Fibroblast of lung (primary cell): ENCODE measurements around the gene MYH9. TPM values are rescaled to one million over a fixed set of nuclear protein-coding genes. Genes with fewer than 3 reads are reported as not detected.

Experiments
- DNase-seq, 2 donors: peaks; one replicate each; pipeline versions ENCODE4 v3.0.0 to v3.0.0-alpha.2; 2010; ENCODE audit warnings: low read depth in 2 of 2
- H2AFZ ChIP-seq: 2 replicates; pipeline ENCODE4 v1.5.1; 2012; ENCODE audit warnings: low read length, control low read depth, inconsistent platforms
- H3K27ac ChIP-seq: 2 replicates; pipeline ENCODE4 v1.5.1; 2011; ENCODE audit warnings: low read length, control low read depth; ENCODE audit not compliant: insufficient read depth
- H3K27me3 ChIP-seq: 2 replicates; pipeline ENCODE4 v1.5.1; 2011; ENCODE audit warnings: mild to moderate bottlenecking, low read length; ENCODE audit not compliant: control insufficient read depth, insufficient read depth
- H3K36me3 ChIP-seq: 2 replicates; pipeline ENCODE4 v1.5.1; 2011; ENCODE audit warnings: low read length; ENCODE audit not compliant: control insufficient read depth, insufficient read depth
- H3K4me1 ChIP-seq: 2 replicates; pipeline ENCODE4 v1.5.1; 2011; ENCODE audit warnings: low read length; ENCODE audit not compliant: control insufficient read depth, insufficient read depth; ENCODE audit errors: extremely low read depth
- H3K4me2 ChIP-seq: 2 replicates; pipeline ENCODE4 v1.5.1; 2011; ENCODE audit warnings: low read length, control low read depth; ENCODE audit not compliant: insufficient read depth; ENCODE audit errors: extremely low read depth
- H3K4me3 ChIP-seq, 4 experiments: fragments of 200-600 bp in 1 of 4; sonication (generic) in 1 of 4; replicated peaks in 1 of 4; 2 replicates each; pipeline ENCODE4 v1.5.1; 2011 to 2016; ENCODE audit warnings: low read length in 4 of 4, low read depth in 3 of 4, mild to moderate bottlenecking in 3 of 4, control low read depth in 2 of 4, inconsistent platforms in 1 of 4, mixed read lengths in 1 of 4; ENCODE audit not compliant: insufficient read depth in 1 of 4; ENCODE audit errors: control extremely low read depth in 1 of 4
- H3K79me2 ChIP-seq: 2 replicates; pipeline ENCODE4 v1.5.1; 2012; ENCODE audit warnings: mild to moderate bottlenecking, low read length, inconsistent platforms; ENCODE audit not compliant: control insufficient read depth, insufficient read depth
- H3K9ac ChIP-seq: 2 replicates; pipeline ENCODE4 v1.5.1; 2011; ENCODE audit warnings: mild to moderate bottlenecking, low read length, control low read depth; ENCODE audit not compliant: insufficient read depth
- H3K9me3 ChIP-seq: 2 replicates; pipeline ENCODE4 v1.5.1; 2012; ENCODE audit warnings: low read depth, low read length; ENCODE audit not compliant: control insufficient read depth, insufficient read depth
- H4K20me1 ChIP-seq: 2 replicates; pipeline ENCODE4 v1.5.1; 2011; ENCODE audit warnings: low read length; ENCODE audit not compliant: control insufficient read depth, insufficient read depth; ENCODE audit errors: extremely low read depth
- EZH2 ChIP-seq: IDR thresholded peaks from 2 replicates; pipeline ENCODE4 v1.5.1; 2012; ENCODE audit warnings: low read length, control low read depth, mild to moderate bottlenecking; ENCODE audit errors: missing control alignments
- polyA plus RNA-seq, 2 donors: library from polyadenylated mRNA; depleted of rRNA in 1 of 2; stranded (reverse) in 1 of 2; unstranded in 1 of 2; fragments of >200 nt; gene quantifications; 2 replicates each; pipeline ENCODE4 v1.2.1, GENCODE V29; 2011 to 2012; ENCODE audit warnings: missing spikeins in 1 of 2
- total RNA-seq: library from RNA; depleted of rRNA; stranded (reverse); fragments of >200 nt; gene quantifications from 2 replicates; pipeline ENCODE4 v1.2.1, GENCODE V29; 2014
- TF ChIP-seq, protein P1 (sequence below), 2 donors: IDR thresholded peaks in 1 of 2; conservative IDR thresholded peaks in 1 of 2; 1 replicate in 1 of 2; 2 replicates in 1 of 2; pipeline ENCODE4 v1.5.1; 2011 to 2012; ENCODE audit warnings: low read length in 2 of 2, control low read depth in 1 of 2, inconsistent platforms in 1 of 2, low read depth in 1 of 2, mild to moderate bottlenecking in 1 of 2

Gene MYH9
- total and polyA plus RNA-seq, 2 donors (not counting 1 experiment from before 2014, with no cell fraction given), result 677 to 796 TPM

DNA sequence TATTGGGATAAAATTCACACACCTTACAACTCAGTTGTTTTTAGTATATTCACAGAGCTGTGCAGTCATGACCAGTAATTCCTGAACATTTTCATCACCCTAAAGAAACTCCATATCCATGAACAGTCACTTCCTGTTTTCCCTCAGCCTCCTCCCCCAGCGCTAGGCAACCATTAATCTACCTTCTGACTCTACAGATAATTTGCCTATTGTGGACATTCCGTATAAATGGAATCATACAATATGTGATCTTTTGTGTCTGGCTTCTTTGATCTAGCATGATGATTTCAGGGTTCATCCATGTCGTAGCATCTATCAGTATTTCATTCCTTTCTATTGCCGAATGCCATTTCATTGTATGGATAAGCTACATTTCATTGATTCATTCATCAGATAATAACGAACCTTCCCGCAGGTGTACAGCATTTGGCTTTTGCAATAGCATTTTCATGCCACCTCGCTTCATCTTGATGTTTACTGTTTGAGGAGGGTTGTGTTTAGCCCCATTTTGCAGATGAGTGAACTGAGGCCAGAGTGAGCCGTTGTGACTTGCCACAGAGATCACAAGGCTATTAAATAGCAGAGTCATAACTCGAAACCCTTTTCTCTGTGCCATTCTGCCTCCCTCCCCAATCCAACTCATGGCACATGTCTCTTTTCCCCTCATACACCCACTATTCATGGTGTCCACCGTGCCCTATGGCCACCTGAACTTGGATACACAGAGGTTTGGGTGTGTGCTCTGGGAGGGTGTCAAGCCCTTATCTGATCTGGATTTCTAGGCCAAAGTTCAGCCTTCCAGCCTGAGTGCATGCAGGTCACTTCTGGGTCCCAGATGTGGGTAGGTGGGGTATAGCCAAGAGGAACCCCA lies 11.1 kb upstream of the MYH9 start:
- peaks cover 12% of the 10 kb centered on the region for H3K4me1 ChIP-seq
- H3K36me3 ChIP-seq, result no peaks in the 10 kb centered on the region
- H3K27me3 ChIP-seq, result no peaks in the 10 kb centered on the region
- peak in 1 of 2 donors; percentile 94 for DNase-seq
- H3K9me3 ChIP-seq, result no peaks in the 10 kb centered on the region
- H3K9ac ChIP-seq, result no peak overlapping the region
- H3K79me2 ChIP-seq, result no peaks in the 10 kb centered on the region
- H3K4me3 ChIP-seq, result no peak overlapping the region
- TF ChIP-seq EZH2, result no peak
- TF ChIP-seq, protein P1, sequence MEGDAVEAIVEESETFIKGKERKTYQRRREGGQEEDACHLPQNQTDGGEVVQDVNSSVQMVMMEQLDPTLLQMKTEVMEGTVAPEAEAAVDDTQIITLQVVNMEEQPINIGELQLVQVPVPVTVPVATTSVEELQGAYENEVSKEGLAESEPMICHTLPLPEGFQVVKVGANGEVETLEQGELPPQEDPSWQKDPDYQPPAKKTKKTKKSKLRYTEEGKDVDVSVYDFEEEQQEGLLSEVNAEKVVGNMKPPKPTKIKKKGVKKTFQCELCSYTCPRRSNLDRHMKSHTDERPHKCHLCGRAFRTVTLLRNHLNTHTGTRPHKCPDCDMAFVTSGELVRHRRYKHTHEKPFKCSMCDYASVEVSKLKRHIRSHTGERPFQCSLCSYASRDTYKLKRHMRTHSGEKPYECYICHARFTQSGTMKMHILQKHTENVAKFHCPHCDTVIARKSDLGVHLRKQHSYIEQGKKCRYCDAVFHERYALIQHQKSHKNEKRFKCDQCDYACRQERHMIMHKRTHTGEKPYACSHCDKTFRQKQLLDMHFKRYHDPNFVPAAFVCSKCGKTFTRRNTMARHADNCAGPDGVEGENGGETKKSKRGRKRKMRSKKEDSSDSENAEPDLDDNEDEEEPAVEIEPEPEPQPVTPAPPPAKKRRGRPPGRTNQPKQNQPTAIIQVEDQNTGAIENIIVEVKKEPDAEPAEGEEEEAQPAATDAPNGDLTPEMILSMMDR (conservative IDR thresholded peaks at IDR 0.05 in 1 of 2, IDR thresholded peaks at IDR 0.05 in 1 of 2; ENCODE audit: low read depth in 1 of 2, low read length in 2 of 2), result no peak
- no peak overlapping the region for H3K4me2 ChIP-seq
- no peaks in the 10 kb centered on the region for H4K20me1 ChIP-seq
- H2AFZ ChIP-seq, result no peak overlapping the region
- H3K27ac ChIP-seq, result peak overlapping the region; percentile 42

DNA sequence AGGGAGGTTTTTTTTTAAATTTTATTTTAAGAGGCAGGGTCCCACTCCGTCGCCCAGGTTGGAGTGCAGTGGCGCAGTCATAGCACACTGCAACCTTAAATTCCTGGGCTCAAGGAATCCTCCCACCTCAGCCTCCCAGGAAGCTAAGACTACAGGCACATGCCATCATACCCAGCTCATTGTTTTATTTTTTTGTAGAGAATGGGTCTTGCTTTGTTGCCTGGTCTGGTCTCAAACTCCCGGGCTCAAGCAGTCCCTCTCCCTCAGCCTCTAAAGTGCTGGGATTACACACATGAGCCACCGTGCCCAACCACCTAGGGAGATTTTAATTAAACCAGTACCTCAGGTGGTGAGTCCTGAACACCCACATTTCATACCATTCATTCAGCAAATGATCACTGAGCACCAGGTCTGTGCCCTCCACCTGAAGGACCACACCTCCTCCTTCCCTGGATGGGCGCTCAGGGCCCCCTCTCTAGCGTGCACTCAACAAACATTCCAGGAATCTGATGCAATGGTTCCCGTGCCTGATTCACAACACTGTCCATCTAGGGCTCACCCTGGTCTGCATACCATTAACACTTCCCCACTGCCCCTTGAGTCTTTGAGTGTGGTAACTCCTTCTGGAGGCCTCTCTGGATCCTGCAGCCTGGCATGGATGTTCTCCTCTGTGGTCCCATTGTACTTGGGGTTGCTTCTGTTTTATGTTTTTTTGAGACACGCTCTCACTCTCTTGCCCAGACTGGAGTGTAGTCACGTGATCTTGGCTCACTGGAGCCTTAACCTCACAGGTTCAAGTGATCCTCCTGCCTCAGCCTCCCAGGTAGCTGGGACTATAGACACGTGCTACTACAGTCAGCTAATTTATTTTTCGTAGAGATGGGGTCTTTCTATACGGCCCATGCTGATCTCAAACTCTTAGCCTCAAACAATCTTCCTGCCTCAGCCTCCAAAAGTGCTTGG lies 9.6 kb upstream of the MYH9 start:
- no peak overlapping the region for H2AFZ ChIP-seq
- H3K27ac ChIP-seq, result peak overlapping the region; percentile 29
- no peaks in the 10 kb centered on the region for H4K20me1 ChIP-seq
- no peaks in the 10 kb centered on the region for H3K79me2 ChIP-seq
- no peaks in the 10 kb centered on the region for H3K9me3 ChIP-seq
- no peak overlapping the region for H3K4me3 ChIP-seq
- no peaks in the 10 kb centered on the region for H3K36me3 ChIP-seq
- TF ChIP-seq, protein P1 (conservative IDR thresholded peaks at IDR 0.05 in 1 of 2, IDR thresholded peaks at IDR 0.05 in 1 of 2; ENCODE audit: low read depth in 1 of 2, low read length in 2 of 2), result no peak
- TF ChIP-seq EZH2, result no peak
- no peaks in the 10 kb centered on the region for H3K27me3 ChIP-seq
- DNase-seq, result peak in 1 of 2 donors; percentile 87
- H3K9ac ChIP-seq, result no peak overlapping the region
- peaks cover 12% of the 10 kb centered on the region for H3K4me1 ChIP-seq
- H3K4me2 ChIP-seq, result no peak overlapping the region

DNA sequence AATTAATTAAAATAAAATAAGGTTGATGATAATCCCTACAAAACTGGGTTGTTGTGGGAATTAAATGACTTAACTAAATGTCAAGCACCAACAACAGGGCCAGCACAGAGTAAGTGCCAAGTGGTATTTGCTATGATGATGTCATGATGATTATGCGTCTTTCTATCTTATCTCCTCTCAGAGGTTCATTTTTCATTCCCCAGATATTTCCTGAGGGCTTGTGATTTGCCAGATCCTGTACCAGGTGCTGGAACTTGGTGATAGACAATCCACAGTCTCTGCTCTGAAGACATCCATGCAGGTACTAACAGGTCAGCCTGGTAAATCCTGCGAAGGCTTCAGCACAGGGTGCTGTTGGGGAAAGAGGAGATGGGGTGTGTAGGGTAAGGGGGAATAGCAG lies 8.1 kb upstream of the MYH9 start:
- Histone ChIP-seq H4K20me1 (no peaks in the 10 kb centered on the region), H3K9ac (no peak overlapping the region), H3K9me3 (no peaks in the 10 kb centered on the region), H3K36me3 (no peaks in the 10 kb centered on the region), H3K79me2 (no peaks in the 10 kb centered on the region), H2AFZ (no peak overlapping the region), H3K27ac (no peak overlapping the region), H3K27me3 (no peaks in the 10 kb centered on the region), H3K4me1 (peaks cover 12% of the 10 kb centered on the region), H3K4me3 (no peak overlapping the region), H3K4me2 (no peak overlapping the region)
- peak in 1 of 2 donors; percentile 85 for DNase-seq
- TF ChIP-seq, protein P1 (conservative IDR thresholded peaks at IDR 0.05 in 1 of 2, IDR thresholded peaks at IDR 0.05 in 1 of 2; ENCODE audit: low read depth in 1 of 2, low read length in 2 of 2), result no peak
- no peak for TF ChIP-seq EZH2
